Stimulated activated naive CD4-positive, alpha-beta T cell (primary cell): ENCODE data around the gene GDF15.

Experiments used
- DNase-seq, 6 experiments: peaks; one replicate each; lab custom pipeline; 2025; lab: John Stamatoyannopoulos, UW

Gene GDF15

GRCh38 chr19:18431351-18432197 is 45.6 kb downstream of the GDF15 start:
- no peak for DNase-seq

- DNase-seq, result no peak
Measured at GRCh38 chr19:18432275-18433014, 46.5 kb downstream of the GDF15 start.

GRCh38 chr19:18433015-18433691 is 47.2 kb downstream of the GDF15 start:
- DNase-seq, result peak in 5 of 6 experiments; percentile 14 to 57 (median 41)

- DNase-seq, result peak in 1 of 6 experiments; percentile 10
Measured at GRCh38 chr19:18433735-18434398, 47.9 kb downstream of the GDF15 start.

- DNase-seq, result no peak
Measured at GRCh38 chr19:18434411-18435175, 48.6 kb downstream of the GDF15 start.

GRCh38 chr19:18435178-18435841 is 49.4 kb downstream of the GDF15 start:
- DNase-seq, result no peak

GRCh38 chr19:18435842-18436670 is 50.1 kb downstream of the GDF15 start:
- DNase-seq, result no peak

GRCh38 chr19:18436671-18437490 is 50.9 kb downstream of the GDF15 start:
- DNase-seq, result peak; percentile 54 to 83 (median 68)

GRCh38 chr19:18437491-18438330 is 51.8 kb downstream of the GDF15 start, which contains the start of gene ISYNA1:
Gene ISYNA1, minus strand, starts transcription at chr19:18438133. Its CDS starts 154 bp downstream, at chr19:18437979.
- DNase-seq, result peak in 5 of 6 experiments; percentile 48 to 74 (median 54)

- DNase-seq, result no peak
Measured at GRCh38 chr19:18438331-18439024, 52.5 kb downstream of the GDF15 start.
